Posterior vena cava (tissue), 2 donors: ENCODE results near the gene SNF8. TPM values are rescaled to one million over a fixed set of nuclear protein-coding genes. Genes with fewer than 3 reads are reported as not detected.

Experiments used
- DNase-seq: peaks from one replicate; pipeline ENCODE4 v3.0.0-alpha.2; 2020; ENCODE audit warnings: low spot score
- intact Hi-C, 2 donors: fragments of 100-400 bp; cut with DNase I; formaldehyde crosslinking; loops; one replicate each; pipeline versions ENCODE4 v1.14.1 to v1.14.2; 2022 to 2023
- total RNA-seq, 2 donors: library from RNA; stranded (reverse); fragmentation: NEBNext Ultra II Directional; extraction: Animal tissue kit (Norgen Biotek cat#: 25700); gene quantifications; one replicate each; pipeline ENCODE4 v1.2.1, GENCODE V29; 2021
- donor health status: DM: yes; HTN: yes; CAD: no.
- donor health status: DM: yes; HTN: yes; CAD: no.

The SNF8 gene
- total RNA-seq, 2 donors from 2014 or later = 71.3 to 80.3 TPM

GRCh38 chr17:48933035-48933434 is 11.6 kb downstream of the SNF8 start:
- no peak for DNase-seq
- intact Hi-C loops = no loop called here

- DNase-seq = no peak
- intact Hi-C loops = no loop called here
These were observed 14.2 kb downstream of the SNF8 start for GRCh38 chr17:48930435-48930873.

- intact Hi-C loops = no loop called here
These were observed 14.9 kb downstream of the SNF8 start for GRCh38 chr17:48929812-48930165.

GRCh38 chr17:48928876-48929811 is 15.5 kb downstream of the SNF8 start:
- DNase-seq = no peak
- intact Hi-C loops = no loop called here

More at GRCh38 chr17:48929812-48930165, 14.9 kb downstream of the SNF8 start:
- DNase-seq = no peak

- intact Hi-C loops = no loop called here
- DNase-seq = no peak
These were observed 16.5 kb downstream of the SNF8 start for GRCh38 chr17:48927978-48928745.

GRCh38 chr17:48925991-48926342 is 18.7 kb downstream of the SNF8 start:
- no peak for DNase-seq

GRCh38 chr17:48925251-48925990 is 19.2 kb downstream of the SNF8 start:
- intact Hi-C loops = no loop called here
- DNase-seq = no peak

More at GRCh38 chr17:48925991-48926342, 18.7 kb downstream of the SNF8 start:
- intact Hi-C loops = no loop called here

GRCh38 chr17:48915459-48916282 is 29.0 kb downstream of the SNF8 start:
- intact Hi-C loops = no loop called here
- peak; percentile 73 for DNase-seq

- intact Hi-C loops = no loop called here
These were observed 32.2 kb downstream of the SNF8 start for GRCh38 chr17:48912476-48912875.

GRCh38 chr17:48910370-48910769 is 34.3 kb downstream of the SNF8 start:
- intact Hi-C loops = no loop called here
- DNase-seq = no peak

More at GRCh38 chr17:48912476-48912875, 32.2 kb downstream of the SNF8 start:
- DNase-seq = no peak

GRCh38 chr17:48909783-48910182 is 34.9 kb downstream of the SNF8 start:
- intact Hi-C loops = loop anchor here in 1 of 2 donors (10.0 kb wide), 1 partner anchor 125 kb away; no protein-coding TSS in a partner anchor
- DNase-seq = peak; percentile 10

- intact Hi-C loops = loop anchor here in 1 of 2 donors (10.0 kb wide), 1 partner anchor 126 kb away; no protein-coding TSS in a partner anchor
- DNase-seq = peak; percentile 92
These were observed 35.7 kb downstream of the SNF8 start for GRCh38 chr17:48908853-48909394.

GRCh38 chr17:48908047-48908843 is 36.4 kb downstream of the SNF8 start, which contains the start of gene UBE2Z:
UBE2Z (plus strand) TSS chr17:48908407; CDS start chr17:48908504, 97 bp downstream.
- intact Hi-C loops = loop anchor here in 1 of 2 donors (10.0 kb wide), 1 partner anchor 127 kb away; no protein-coding TSS in a partner anchor
- peak; percentile 98 for DNase-seq

- intact Hi-C loops = loop anchor here in 1 of 2 donors (10.0 kb wide), 1 partner anchor 127 kb away; no protein-coding TSS in a partner anchor
- DNase-seq = no peak
These were observed 37.0 kb downstream of the SNF8 start for GRCh38 chr17:48907713-48908046.

GRCh38 chr17:48905987-48906515 is 38.6 kb downstream of the SNF8 start:
- intact Hi-C loops = loop anchor here in 1 of 2 donors (10.0 kb wide), 1 partner anchor 129 kb away; no protein-coding TSS in a partner anchor
- peak; percentile 24 for DNase-seq

GRCh38 chr17:48904428-48904827 is 40.2 kb downstream of the SNF8 start:
- no peak for DNase-seq
- intact Hi-C loops = loop anchor here in 1 of 2 donors (10.0 kb wide), 1 partner anchor 130 kb away; no protein-coding TSS in a partner anchor

GRCh38 chr17:48903401-48903800 is 41.2 kb downstream of the SNF8 start:
- intact Hi-C loops = loop anchor here in 1 of 2 donors (10.0 kb wide), 1 partner anchor 131 kb away; no protein-coding TSS in a partner anchor
- no peak for DNase-seq
